SHP77 (cell line): ENCODE measurements around the gene C5orf52.
"Not testable (repeated sequence)": the region's sequence is repeated elsewhere in the genome, so short reads cannot be mapped to it uniquely, and the experiment has no call there.

Experiments
- DNase-seq, 2 experiments: peaks; one replicate each; lab custom pipeline; 2025; lab: John Stamatoyannopoulos, UW

The C5orf52 gene

GRCh38 chr5:157677931-157678330 lies 6.6 kb downstream of the C5orf52 start:
- DNase-seq, result no peak

GRCh38 chr5:157679801-157680200 lies 8.5 kb downstream of the C5orf52 start:
- no peak for DNase-seq

- no peak for DNase-seq
These were observed 8.9 kb downstream of the C5orf52 start for GRCh38 chr5:157680239-157680638.

- DNase-seq, result no peak
These were observed 9.7 kb downstream of the C5orf52 start for GRCh38 chr5:157681048-157681447.

GRCh38 chr5:157682257-157682656 lies 10.9 kb downstream of the C5orf52 start:
- no peak for DNase-seq

- not testable (repeated sequence) for DNase-seq
These were observed 15.2 kb downstream of the C5orf52 start for GRCh38 chr5:157686276-157687197.

GRCh38 chr5:157687198-157687554 lies 15.8 kb downstream of the C5orf52 start:
- no peak for DNase-seq

- no peak for DNase-seq
These were observed 18.8 kb downstream of the C5orf52 start for GRCh38 chr5:157689942-157690689.

GRCh38 chr5:157690690-157691433 lies 19.5 kb downstream of the C5orf52 start:
- DNase-seq, result no peak

- not testable (repeated sequence) for DNase-seq
These were observed 22.5 kb downstream of the C5orf52 start for GRCh38 chr5:157693816-157694215.

- not testable (repeated sequence) for DNase-seq
These were observed 24.8 kb downstream of the C5orf52 start for GRCh38 chr5:157696154-157696553.

GRCh38 chr5:157698674-157699073 lies 27.3 kb downstream of the C5orf52 start:
- DNase-seq, result not testable (repeated sequence)

GRCh38 chr5:157703736-157704135 lies 32.4 kb downstream of the C5orf52 start:
- DNase-seq, result no peak

- no peak for DNase-seq
These were observed 37.5 kb downstream of the C5orf52 start for GRCh38 chr5:157708866-157709265.

GRCh38 chr5:157709346-157709745 lies 38.0 kb downstream of the C5orf52 start:
- DNase-seq, result no peak

- DNase-seq, result no peak
These were observed 39.1 kb downstream of the C5orf52 start for GRCh38 chr5:157710431-157710830.

- no peak for DNase-seq
These were observed 39.5 kb downstream of the C5orf52 start for GRCh38 chr5:157710882-157711281.

- no peak for DNase-seq
These were observed 42.7 kb downstream of the C5orf52 start for GRCh38 chr5:157713830-157714595.

- DNase-seq, result no peak
These were observed 43.2 kb downstream of the C5orf52 start for GRCh38 chr5:157714596-157714864.

GRCh38 chr5:157718519-157718918 lies 47.2 kb downstream of the C5orf52 start:
- peak in 1 of 2 experiments; percentile 3 for DNase-seq

GRCh38 chr5:157719245-157719644 lies 47.9 kb downstream of the C5orf52 start:
- no peak for DNase-seq

GRCh38 chr5:157721159-157721558 lies 49.8 kb downstream of the C5orf52 start:
- DNase-seq, result no peak
